Neural progenitor cell (in vitro differentiated cells): ENCODE results near the gene NBPF26. TPM values are rescaled to one million over a fixed set of nuclear protein-coding genes. Genes with fewer than 3 reads are reported as not detected.
A peak's percentile ranks its signal among the peaks of the same experiment; 100 is the strongest.
"Not testable (repeated sequence)": the region's sequence is repeated elsewhere in the genome, so short reads cannot be mapped to it uniquely, and the experiment has no call there.

Experiments
- DNase-seq: peaks from one replicate; pipeline ENCODE4 v3.0.0-alpha.2; 2016; ENCODE audit warnings: low spot score
- H2AFZ ChIP-seq: fragments of 200-600 bp; sonication (generic); replicated peaks from 2 replicates; pipeline ENCODE4 v1.6.1; 2016; ENCODE audit warnings: antibody characterized with exemption
- H3F3A ChIP-seq: fragments of 200-600 bp; sonication (generic); 2 replicates; pipeline ENCODE4 v1.6.1; 2016; ENCODE audit warnings: antibody characterized with exemption, low read depth
- H3K27ac ChIP-seq: fragments of 200-600 bp; sonication (generic); 2 replicates; pipeline ENCODE4 v1.5.1; 2016; ENCODE audit warnings: mild to moderate bottlenecking
- H3K27me3 ChIP-seq: fragments of 200-600 bp; sonication (generic); 2 replicates; pipeline ENCODE4 v1.6.1; 2016; ENCODE audit warnings: mild to moderate bottlenecking, moderate library complexity
- H3K36me3 ChIP-seq: fragments of 200-600 bp; sonication (generic); 2 replicates; pipeline ENCODE4 v1.5.1; 2016
- H3K4me1 ChIP-seq: fragments of 200-600 bp; sonication (generic); 2 replicates; pipeline ENCODE4 v1.6.1; 2016; ENCODE audit warnings: mixed run types
- H3K4me2 ChIP-seq: fragments of 200-600 bp; sonication (generic); 2 replicates; pipeline ENCODE4 v1.6.1; 2016
- H3K4me3 ChIP-seq: fragments of 200-600 bp; sonication (generic); 2 replicates; pipeline ENCODE4 v1.5.1; 2016
- H3K79me2 ChIP-seq: fragments of 200-600 bp; sonication (generic); 2 replicates; pipeline ENCODE4 v1.6.1; 2016; ENCODE audit warnings: low read depth
- H3K9ac ChIP-seq: fragments of 200-600 bp; sonication (generic); 2 replicates; pipeline ENCODE4 v1.6.1; 2016
- H3K9me3 ChIP-seq: fragments of 200-600 bp; sonication (generic); 2 replicates; pipeline ENCODE4 v1.5.1; 2016; ENCODE audit warnings: low read depth
- H4K20me1 ChIP-seq: fragments of 200-600 bp; sonication (generic); 2 replicates; pipeline ENCODE4 v1.6.1; 2016; ENCODE audit warnings: low read depth
- H3K27ac Mint-ChIP-seq: 3 replicates; pipeline ENCODE4 v1.8.0; 2021; ENCODE audit warnings: mixed read lengths
- H3K27me3 Mint-ChIP-seq: 2 replicates; pipeline ENCODE4 v1.8.0; 2022; ENCODE audit warnings: low read depth, mild to moderate bottlenecking, inconsistent platforms, moderate library complexity, mixed read lengths; ENCODE audit not compliant: insufficient read depth
- H3K36me3 Mint-ChIP-seq: 3 replicates; pipeline ENCODE4 v1.8.0; 2021; ENCODE audit warnings: mixed read lengths
- H3K4me1 Mint-ChIP-seq: 3 replicates; pipeline ENCODE4 v1.8.0; 2021; ENCODE audit warnings: mixed read lengths
- H3K4me3 Mint-ChIP-seq: 3 replicates; pipeline ENCODE4 v1.8.0; 2021; ENCODE audit warnings: mild to moderate bottlenecking, moderate library complexity, mixed read lengths
- H3K9me3 Mint-ChIP-seq: 3 replicates; pipeline ENCODE4 v1.8.0; 2020; ENCODE audit warnings: mixed read lengths
- total RNA-seq: library from RNA; depleted of rRNA; stranded (reverse); fragments of >200 nt; gene quantifications from 2 replicates; pipeline ENCODE4 v1.2.3, GENCODE V29; 2015; ENCODE audit warnings: low replicate concordance

The NBPF26 gene
- total RNA-seq, result 14.5 and 25.1 TPM in 2 replicates

DNA sequence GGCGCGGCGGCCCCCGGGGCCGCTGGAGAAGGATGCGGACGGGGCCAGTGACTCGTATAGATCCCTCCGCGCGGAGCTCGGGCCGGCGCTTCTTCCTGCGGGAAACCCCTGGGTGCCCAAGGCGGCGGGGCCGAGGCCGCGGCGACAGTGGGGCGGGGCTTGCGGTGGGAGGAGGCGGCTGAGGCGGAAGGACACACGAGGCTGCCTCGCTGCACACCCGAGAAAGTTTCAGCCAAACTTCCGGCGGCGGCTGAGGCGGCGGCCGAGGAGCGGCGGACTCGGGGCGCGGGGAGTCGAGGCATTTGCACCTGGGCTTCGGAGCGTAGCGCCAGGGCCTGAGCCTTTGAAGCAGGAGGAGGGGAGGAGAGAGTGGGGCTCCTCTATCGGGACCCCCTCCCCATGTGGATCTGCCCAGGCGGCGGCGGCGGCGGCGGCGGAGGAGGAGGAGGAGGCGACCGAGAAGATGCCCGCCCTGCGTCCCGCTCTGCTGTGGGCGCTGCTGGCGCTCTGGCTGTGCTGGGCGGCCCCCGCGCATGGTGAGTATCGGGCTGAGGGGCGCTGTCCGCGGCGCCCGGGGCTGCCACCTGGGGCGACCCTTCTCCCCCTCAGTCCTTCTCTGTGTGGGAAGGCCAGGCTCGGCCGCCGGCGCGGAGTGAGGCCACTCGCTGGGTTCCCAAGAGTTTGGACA is at the start of gene NBPF26:
Gene NBPF26 (plus strand): TSS at position 231 of the 688 bp plus-strand sequence.
- not testable (repeated sequence) for H3K36me3 Mint-ChIP-seq, H3K27me3 ChIP-seq, H3K27me3 Mint-ChIP-seq, H3K36me3 ChIP-seq, H3F3A ChIP-seq, H3K4me1 Mint-ChIP-seq, H3K4me1 ChIP-seq, H3K27ac Mint-ChIP-seq, H3K9me3 ChIP-seq, H4K20me1 ChIP-seq, H3K79me2 ChIP-seq, H3K27ac ChIP-seq, H3K9me3 Mint-ChIP-seq
- Histone ChIP-seq H3K4me2 (peak within 1 kb of the TSS; percentile 74), H3K4me3 (peak within 1 kb of the TSS; percentile 79), H2AFZ (peak within 1 kb of the TSS; percentile 60), H3K9ac (peak within 1 kb of the TSS; percentile 44)
- peak; percentile 64 for DNase-seq
- H3K4me3 Mint-ChIP-seq, result peak within 1 kb of the TSS; percentile 78

DNA sequence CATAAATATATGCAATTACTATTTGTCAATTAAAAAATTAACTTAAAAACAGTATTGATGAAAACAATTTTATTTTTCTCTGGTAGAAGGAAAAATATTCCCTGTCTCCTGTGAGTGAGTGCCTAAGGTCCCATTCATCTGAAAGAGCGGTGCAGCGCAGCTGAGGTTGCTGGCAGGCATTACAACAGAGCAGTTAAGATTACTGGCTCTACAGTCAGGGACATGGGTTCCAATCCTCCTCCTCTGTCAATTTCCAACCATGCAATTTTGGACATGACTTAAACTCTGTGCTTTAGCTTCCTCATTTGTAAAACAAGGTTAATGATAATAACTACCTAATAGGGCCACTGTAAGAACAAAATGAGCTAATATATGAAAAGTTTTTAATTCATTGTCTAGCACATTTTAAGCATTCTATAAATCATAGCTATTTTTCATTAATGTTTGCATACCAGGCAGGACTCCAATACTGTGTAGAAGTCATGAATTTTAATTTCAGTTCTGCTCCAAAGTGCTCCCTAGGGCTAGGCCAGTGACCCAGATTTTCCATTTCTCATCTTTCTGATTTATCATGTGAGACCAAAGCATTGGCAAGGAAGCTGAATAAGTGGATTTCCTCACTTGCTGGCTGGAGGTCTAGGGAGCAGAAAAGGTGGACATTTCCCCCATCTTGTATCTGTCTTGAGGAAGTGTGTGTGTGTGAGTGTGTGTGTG is 43.5 kb upstream of the NBPF26 start:
- not testable (repeated sequence) for H2AFZ ChIP-seq, H3K4me2 ChIP-seq, H3K4me3 Mint-ChIP-seq, H3K4me3 ChIP-seq, H3K27me3 Mint-ChIP-seq, DNase-seq, H3K9me3 Mint-ChIP-seq, H3K4me1 ChIP-seq, H3K27ac ChIP-seq, H3K79me2 ChIP-seq, H3K36me3 Mint-ChIP-seq, H3K27ac Mint-ChIP-seq, H3K9ac ChIP-seq, H3K27me3 ChIP-seq, H4K20me1 ChIP-seq, H3K36me3 ChIP-seq, H3K9me3 ChIP-seq, H3F3A ChIP-seq, H3K4me1 Mint-ChIP-seq

DNA sequence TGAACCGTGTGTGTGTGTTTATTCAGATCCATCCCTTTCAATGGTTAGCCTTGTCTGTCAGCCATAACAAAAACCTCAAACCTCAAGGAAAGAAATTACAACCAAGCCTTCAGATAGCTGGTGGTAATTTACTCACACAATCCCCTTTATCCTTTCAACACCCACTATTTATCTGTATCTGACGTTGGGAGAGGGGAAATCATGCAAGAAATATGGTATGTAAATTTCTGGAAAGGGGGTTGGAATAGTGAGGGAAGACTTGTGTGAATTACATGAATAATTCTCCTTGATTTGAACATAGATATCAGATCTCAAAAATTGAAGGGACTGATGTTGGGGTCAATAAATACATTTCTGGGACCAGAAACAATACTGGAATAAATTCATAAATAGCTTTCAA is 42.8 kb upstream of the NBPF26 start:
- H3K36me3 Mint-ChIP-seq, H3K9me3 ChIP-seq, H3K4me1 ChIP-seq, H3K9me3 Mint-ChIP-seq, H3F3A ChIP-seq, H3K27me3 Mint-ChIP-seq, H3K79me2 ChIP-seq, H4K20me1 ChIP-seq, H3K27ac ChIP-seq, H3K27ac Mint-ChIP-seq, H3K9ac ChIP-seq, H3K27me3 ChIP-seq, H3K4me2 ChIP-seq, H3K4me3 Mint-ChIP-seq, H3K4me3 ChIP-seq, H2AFZ ChIP-seq, H3K4me1 Mint-ChIP-seq, DNase-seq, H3K36me3 ChIP-seq: not testable (repeated sequence)

DNA sequence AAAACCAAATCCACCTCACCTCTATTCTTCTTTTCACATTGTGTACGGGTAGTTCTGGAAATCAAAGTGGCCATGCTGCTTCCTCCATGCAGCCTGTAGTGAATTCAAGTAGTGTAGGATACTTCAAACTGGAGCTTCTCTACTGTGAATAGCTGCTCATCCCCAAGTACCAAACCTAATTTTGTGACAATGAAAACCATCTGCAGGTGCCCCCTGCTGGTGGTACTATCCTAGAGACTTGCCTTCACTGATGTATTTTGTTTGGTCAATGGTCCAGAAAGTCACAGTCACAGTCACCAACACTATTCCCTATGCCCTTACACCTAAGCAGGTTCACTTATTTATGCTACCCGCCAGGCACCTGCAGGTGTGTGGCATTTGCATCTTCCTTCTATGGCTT is 39.3 kb upstream of the NBPF26 start:
- H3K36me3 ChIP-seq, H3K4me1 ChIP-seq, H3K79me2 ChIP-seq, DNase-seq, H3K27me3 Mint-ChIP-seq, H3K9ac ChIP-seq, H4K20me1 ChIP-seq, H3K27ac ChIP-seq, H3K9me3 ChIP-seq, H3K36me3 Mint-ChIP-seq, H3K27me3 ChIP-seq, H3K27ac Mint-ChIP-seq, H3K4me3 Mint-ChIP-seq, H2AFZ ChIP-seq, H3K4me2 ChIP-seq, H3K9me3 Mint-ChIP-seq, H3K4me1 Mint-ChIP-seq, H3F3A ChIP-seq, H3K4me3 ChIP-seq: not testable (repeated sequence)

- not testable (repeated sequence) for H3K4me1 Mint-ChIP-seq, DNase-seq, H3K4me2 ChIP-seq, H3K27me3 ChIP-seq, H3K27ac ChIP-seq, H3K27me3 Mint-ChIP-seq, H3K9me3 Mint-ChIP-seq, H3K9ac ChIP-seq, H3K4me3 Mint-ChIP-seq, H3K79me2 ChIP-seq, H3K36me3 Mint-ChIP-seq, H3K4me3 ChIP-seq, H2AFZ ChIP-seq, H3K36me3 ChIP-seq, H3K27ac Mint-ChIP-seq, H3F3A ChIP-seq, H3K9me3 ChIP-seq, H3K4me1 ChIP-seq, H4K20me1 ChIP-seq
These were observed 38.1 kb upstream of the NBPF26 start for GRCh38 chr1:120685622-120686021.

GRCh38 chr1:120687250-120687649 is 36.5 kb upstream of the NBPF26 start:
- not testable (repeated sequence) for H3K27me3 Mint-ChIP-seq, H3K27ac ChIP-seq, H3K27me3 ChIP-seq, H3K4me2 ChIP-seq, H3K27ac Mint-ChIP-seq, H2AFZ ChIP-seq, H3K79me2 ChIP-seq, H3K4me1 ChIP-seq, H3K4me1 Mint-ChIP-seq, DNase-seq, H3K9me3 Mint-ChIP-seq, H3K36me3 Mint-ChIP-seq, H3K9me3 ChIP-seq, H3K4me3 Mint-ChIP-seq, H3K4me3 ChIP-seq, H3K36me3 ChIP-seq, H3F3A ChIP-seq, H3K9ac ChIP-seq, H4K20me1 ChIP-seq
